Measurements from ENCODE around the gene IFNL4. TPM values are rescaled to one million over a fixed set of nuclear protein-coding genes. Genes with fewer than 3 reads are reported as not detected.

IFNL4 gene
- total RNA-seq, 2 donors from 2014 or later = not detected

DNA sequence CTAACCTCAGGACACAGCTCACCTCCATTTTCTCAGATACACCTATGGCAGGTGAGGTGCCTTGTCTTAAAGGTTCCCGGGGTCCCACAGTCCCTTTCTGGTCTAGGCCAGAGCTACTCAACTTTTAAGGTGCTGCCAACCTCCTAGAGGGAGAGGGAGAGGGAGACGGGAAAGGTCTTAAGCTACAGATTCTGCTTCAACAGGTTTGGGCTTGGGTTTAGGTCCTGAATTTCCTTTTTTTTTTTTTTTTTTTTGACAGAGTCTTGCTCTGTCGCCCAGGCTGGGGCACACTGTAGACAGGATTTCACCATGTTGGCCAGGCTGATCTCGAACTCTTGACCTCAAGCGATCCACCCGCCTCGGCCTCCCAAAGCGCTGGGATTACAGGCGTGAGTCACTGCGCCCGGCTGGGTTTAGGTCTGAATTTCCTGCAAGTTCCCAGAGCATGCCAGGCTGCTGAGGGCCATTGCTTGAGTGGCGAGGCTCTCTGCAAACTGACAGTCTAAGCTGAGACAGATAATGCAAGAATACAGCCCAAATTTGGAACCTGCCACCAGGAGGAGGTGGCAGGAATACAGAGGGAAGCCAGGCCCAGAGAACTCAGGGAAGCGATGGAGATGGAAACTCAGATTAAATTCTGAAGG lies 36.8 kb downstream of the IFNL4 start:
- Histone ChIP-seq H3K36me3 (no peaks in the 10 kb centered on the region), H3K4me3 (no peak overlapping the region), H3K27ac (no peak overlapping the region), H3K27me3 (no peaks in the 10 kb centered on the region), H3K9me3 (peaks cover 0 to 14% of the 10 kb centered on the region in 2 donors), H3K4me1 (no peaks in the 10 kb centered on the region)
- TF ChIP-seq, protein P1, sequence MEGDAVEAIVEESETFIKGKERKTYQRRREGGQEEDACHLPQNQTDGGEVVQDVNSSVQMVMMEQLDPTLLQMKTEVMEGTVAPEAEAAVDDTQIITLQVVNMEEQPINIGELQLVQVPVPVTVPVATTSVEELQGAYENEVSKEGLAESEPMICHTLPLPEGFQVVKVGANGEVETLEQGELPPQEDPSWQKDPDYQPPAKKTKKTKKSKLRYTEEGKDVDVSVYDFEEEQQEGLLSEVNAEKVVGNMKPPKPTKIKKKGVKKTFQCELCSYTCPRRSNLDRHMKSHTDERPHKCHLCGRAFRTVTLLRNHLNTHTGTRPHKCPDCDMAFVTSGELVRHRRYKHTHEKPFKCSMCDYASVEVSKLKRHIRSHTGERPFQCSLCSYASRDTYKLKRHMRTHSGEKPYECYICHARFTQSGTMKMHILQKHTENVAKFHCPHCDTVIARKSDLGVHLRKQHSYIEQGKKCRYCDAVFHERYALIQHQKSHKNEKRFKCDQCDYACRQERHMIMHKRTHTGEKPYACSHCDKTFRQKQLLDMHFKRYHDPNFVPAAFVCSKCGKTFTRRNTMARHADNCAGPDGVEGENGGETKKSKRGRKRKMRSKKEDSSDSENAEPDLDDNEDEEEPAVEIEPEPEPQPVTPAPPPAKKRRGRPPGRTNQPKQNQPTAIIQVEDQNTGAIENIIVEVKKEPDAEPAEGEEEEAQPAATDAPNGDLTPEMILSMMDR (IDR thresholded peaks at IDR 0.05) = no peak
- DNase-seq (ENCODE audit: low spot score) = no peak

DNA sequence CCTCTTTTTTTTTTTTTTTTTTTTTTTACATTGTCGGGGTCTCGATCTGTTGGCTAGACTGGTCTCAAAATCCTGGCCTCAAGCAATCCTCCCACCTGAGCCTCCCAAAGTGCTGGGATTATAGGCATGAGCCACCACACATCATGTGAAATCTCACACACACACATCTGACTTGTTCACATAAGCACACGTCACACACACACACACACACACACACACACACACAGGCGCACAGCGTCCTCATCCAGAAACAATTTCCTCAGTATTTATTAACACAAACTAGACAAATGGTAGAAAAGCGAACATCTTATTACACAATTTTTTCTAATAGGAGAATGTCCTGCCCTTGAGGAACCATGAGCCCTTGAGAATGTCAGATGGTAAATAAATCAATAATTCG lies 39.5 kb downstream of the IFNL4 start:
- no peak overlapping the region for H3K4me3 ChIP-seq
- no peaks in the 10 kb centered on the region for H3K36me3 ChIP-seq
- DNase-seq (ENCODE audit: low spot score) = no peak
- no peaks in the 10 kb centered on the region for H3K9me3 ChIP-seq
- no peaks in the 10 kb centered on the region for H3K4me1 ChIP-seq
- no peak overlapping the region for H3K27ac ChIP-seq
- H3K27me3 ChIP-seq = peaks cover 0 to under 1% of the 10 kb centered on the region in 2 donors
- TF ChIP-seq, protein P1 (IDR thresholded peaks at IDR 0.05) = no peak

DNA sequence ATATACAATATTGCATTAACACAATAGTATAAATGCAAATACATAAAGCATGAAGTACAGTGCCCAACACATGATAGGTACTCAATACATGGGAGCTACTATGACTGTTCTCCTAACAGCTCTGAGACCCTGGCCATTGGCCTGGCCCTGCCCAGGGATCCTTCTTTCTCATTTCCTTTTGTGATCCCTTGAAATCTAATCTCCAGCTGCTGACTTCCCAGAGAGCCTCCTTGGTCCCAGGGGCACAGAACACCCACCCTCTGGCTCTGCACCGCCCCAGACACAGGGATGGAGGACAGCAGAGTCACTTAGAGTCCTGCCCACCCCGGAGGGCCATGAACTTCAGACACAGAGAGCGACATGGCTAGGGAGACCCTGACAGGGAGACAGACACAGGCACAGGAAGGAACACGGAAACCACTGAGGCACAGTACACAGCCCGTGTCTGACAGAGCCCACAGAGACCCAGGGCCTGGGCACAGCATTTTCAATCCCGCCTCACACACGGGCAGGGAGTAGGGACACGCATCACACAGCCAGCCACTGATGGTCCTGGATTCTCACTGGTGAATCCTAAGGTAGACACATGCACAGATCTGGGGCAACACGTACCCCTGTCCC lies 40.4 kb downstream of the IFNL4 start:
- Histone ChIP-seq H3K9me3 (no peaks in the 10 kb centered on the region), H3K36me3 (no peaks in the 10 kb centered on the region), H3K27me3 (peaks cover 0 to 10% of the 10 kb centered on the region in 2 donors), H3K4me3 (no peak overlapping the region), H3K27ac (no peak overlapping the region), H3K4me1 (peaks cover 0 to 3% of the 10 kb centered on the region in 2 donors)
- TF ChIP-seq, protein P1 (IDR thresholded peaks at IDR 0.05) = no peak
- DNase-seq (ENCODE audit: low spot score) = no peak

GRCh38 chr19:39207293-39207836 lies 41.3 kb downstream of the IFNL4 start:
- H3K4me3 ChIP-seq = no peak overlapping the region
- TF ChIP-seq, protein P1 (IDR thresholded peaks at IDR 0.05) = no peak
- no peak for DNase-seq (ENCODE audit: low spot score)
- H3K27me3 ChIP-seq = peaks cover 0 to 14% of the 10 kb centered on the region in 2 donors
- no peak overlapping the region for H3K27ac ChIP-seq
- peaks cover 0 to 3% of the 10 kb centered on the region in 2 donors for H3K4me1 ChIP-seq
- no peaks in the 10 kb centered on the region for H3K36me3 ChIP-seq
- no peaks in the 10 kb centered on the region for H3K9me3 ChIP-seq

DNA sequence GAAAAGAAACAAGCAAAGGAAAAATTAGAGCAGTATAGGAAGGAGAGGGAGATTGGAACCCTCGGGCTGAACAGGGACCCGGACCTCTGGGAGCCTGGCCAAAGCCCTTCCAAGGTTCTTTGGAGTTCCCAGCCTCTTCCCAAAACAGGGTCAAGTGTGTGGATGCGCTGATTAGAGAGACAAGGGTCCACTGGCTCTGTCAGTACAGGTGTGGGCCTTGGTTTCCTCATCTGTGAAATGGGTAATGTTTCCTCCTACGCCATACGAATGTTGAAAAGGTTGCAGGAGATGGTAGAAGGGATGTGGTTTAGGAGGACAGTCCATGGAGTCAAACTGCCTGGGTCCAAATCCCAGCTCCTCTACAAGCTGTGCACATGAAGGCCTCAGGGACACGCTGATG lies 42.5 kb downstream of the IFNL4 start:
- H3K4me1 ChIP-seq = peaks cover 0 to 3% of the 10 kb centered on the region in 2 donors
- no peak for DNase-seq (ENCODE audit: low spot score)
- peaks cover 0 to 14% of the 10 kb centered on the region in 2 donors for H3K27me3 ChIP-seq
- H3K27ac ChIP-seq = no peak overlapping the region
- no peaks in the 10 kb centered on the region for H3K9me3 ChIP-seq
- TF ChIP-seq, protein P1 (IDR thresholded peaks at IDR 0.05) = no peak
- no peaks in the 10 kb centered on the region for H3K36me3 ChIP-seq
- no peak overlapping the region for H3K4me3 ChIP-seq
